GM21390 (cell line): Measurements from ENCODE around the gene ZMYND10.

Experiments used
- ATAC-seq: cut with Tn5 transposase; IDR thresholded peaks from one replicate; pipeline ENCODE4 v1.9.1; 2021; ENCODE audit not compliant: unreplicated experiment

The ZMYND10 gene

DNA sequence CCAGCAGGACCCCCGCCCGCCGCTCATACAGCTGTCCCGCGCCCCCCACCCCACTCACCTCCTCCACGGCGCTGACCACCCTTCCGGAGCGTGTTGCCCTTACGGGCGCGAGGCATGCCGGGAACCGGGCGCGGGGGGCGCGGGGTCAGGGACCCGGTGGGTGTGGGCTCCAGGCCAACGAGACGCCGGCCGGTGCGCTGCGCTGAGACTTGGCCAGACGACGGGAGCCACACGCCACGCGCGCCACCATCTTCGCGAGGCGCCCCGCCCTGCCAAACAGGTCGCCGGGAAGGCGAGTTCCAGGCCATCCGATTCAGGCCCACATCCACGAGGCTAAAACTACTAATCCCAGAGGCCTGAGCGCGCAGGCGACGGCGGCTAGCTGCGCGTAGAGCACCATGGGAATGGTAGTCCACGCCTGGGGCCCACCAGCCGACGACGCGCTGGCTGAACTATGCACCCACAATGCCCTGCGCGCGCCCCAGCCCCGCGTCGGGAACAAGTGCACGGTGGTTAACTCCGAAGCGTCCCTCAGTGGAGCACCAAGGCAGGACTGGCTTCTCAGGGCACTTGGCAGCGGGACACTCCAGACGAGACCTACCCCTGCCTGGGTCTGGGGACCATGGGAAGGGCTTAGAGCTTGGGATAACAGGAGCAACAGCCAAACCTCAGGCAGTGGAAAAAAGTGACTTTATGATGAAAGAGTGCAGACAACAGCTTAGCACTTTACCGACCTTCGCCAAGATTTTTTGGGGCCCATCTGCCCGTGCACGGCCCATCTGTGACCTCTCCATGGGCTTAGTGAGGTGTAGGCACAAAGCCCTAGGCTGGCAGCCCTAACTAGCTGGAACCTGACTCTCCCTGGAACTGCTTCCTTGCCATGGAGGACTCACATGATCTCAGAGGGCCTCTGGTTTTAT, 53.1 kb downstream of the ZMYND10 start, which contains the start of gene IFRD2:
IFRD2 (minus strand) TSS at position 271 of the 920 bp plus-strand sequence; CDS start at position 116, 155 bp downstream.
- peak; percentile 94 for ATAC-seq
